Body of pancreas (tissue), 4 donors: ENCODE data around the gene GRK4. TPM values are rescaled to one million over a fixed set of nuclear protein-coding genes. Genes with fewer than 3 reads are reported as not detected.
"Not testable (repeated sequence)": the region's sequence is repeated elsewhere in the genome, so short reads cannot be mapped to it uniquely, and the experiment has no call there.

Source experiments
- ATAC-seq: fragments of 150-250 bp; one replicate; pipeline ENCODE4 v1.9.1; 2016
- DNase-seq, 4 donors: peaks; one replicate each; pipeline ENCODE4 v3.0.0-alpha.2; 2019
- H3K27ac ChIP-seq, 4 donors: fragments of 200-600 bp; sonication (generic); 1 replicate in 3 of 4; 2 replicates in 1 of 4; pipeline versions ENCODE4 v1.5.1 to v1.6.1; 2016 to 2019; ENCODE audit warnings: mild to moderate bottlenecking in 1 of 4, mixed read lengths in 1 of 4, moderate library complexity in 1 of 4
- H3K27me3 ChIP-seq, 2 donors: fragments of 200-600 bp; sonication (generic); one replicate each; pipeline ENCODE4 v1.6.0; 2016; ENCODE audit warnings: mild to moderate bottlenecking in 1 of 2
- H3K36me3 ChIP-seq, 2 donors: fragments of 200-600 bp; sonication (generic); replicated peaks in 1 of 2; 2 replicates each; pipeline ENCODE4 v1.5.1; 2016; ENCODE audit warnings: low read depth in 2 of 2; ENCODE audit not compliant: insufficient read depth in 1 of 2
- H3K4me1 ChIP-seq: fragments of 200-600 bp; sonication (generic); one replicate; pipeline ENCODE4 v1.6.0; 2016
- H3K4me3 ChIP-seq, 2 donors: fragments of 200-600 bp; sonication (generic); 1 replicate in 1 of 2; 2 replicates in 1 of 2; pipeline ENCODE4 v1.5.1; 2016 to 2019
- H3K9me3 ChIP-seq, 3 donors: fragments of 200-600 bp; sonication (generic); 1 replicate in 2 of 3; 2 replicates in 1 of 3; pipeline ENCODE4 v1.5.1; 2016
- CTCF ChIP-seq, 7 experiments: fragments of 450-650 bp in 4 of 7; fragments of 200-600 bp in 3 of 7; sonication (generic) in 3 of 7; IDR thresholded peaks; one replicate each; pipeline ENCODE4 v1.5.1; 2016 to 2019; ENCODE audit warnings: antibody characterized with exemption in 7 of 7
- POLR2A ChIP-seq, 3 donors: fragments of 450-650 bp; IDR thresholded peaks; one replicate each; pipeline ENCODE4 v1.6.1; 2016; ENCODE audit warnings: antibody characterized with exemption in 3 of 3, mild to moderate bottlenecking in 2 of 3
- WGBS, 2 donors: methylation state at CpG; one replicate each; pipeline ENCODE4 v1.1.5; 2017; 5-methylcytosine and 5-hydroxymethylcytosine counted together
- intact Hi-C: fragments of 100-400 bp; cut with DNase I; formaldehyde crosslinking; loops from one replicate; pipeline ENCODE4 v1.15.1; 2023
- total RNA-seq, 2 donors: library from RNA; depleted of rRNA; stranded (reverse); fragments of >200 nt; gene quantifications; one replicate each; pipeline ENCODE4 v1.1.0, GENCODE V29; 2016

GRK4 gene
- total RNA-seq, 2 donors from 2014 or later, result 6.5 to 14.5 TPM

GRCh38 chr4:2950221-2950989 is 13.0 kb upstream of the GRK4 start:
- Histone ChIP-seq H3K36me3 (peaks cover 24 to 52% of the 10 kb centered on the region in 2 donors), H3K4me3 (no peak overlapping the region), H3K4me1 (no peaks in the 10 kb centered on the region), H3K27me3 (no peaks in the 10 kb centered on the region), H3K9me3 (no peaks in the 10 kb centered on the region), H3K27ac (no peak overlapping the region)
- intact Hi-C loops, result no loop called here
- TF ChIP-seq CTCF (IDR thresholded peaks at IDR 0.05), result no peak
- TF ChIP-seq POLR2A (IDR thresholded peaks at IDR 0.05), result no peak
- no peak for ATAC-seq
- WGBS, 2 donors, result 89 to 92% methylated on average over 16 of the region's 16 CpGs
- no peak for DNase-seq

- intact Hi-C loops, result no loop called here
- no peaks in the 10 kb centered on the region for H3K27me3 ChIP-seq
- DNase-seq (no peak), ATAC-seq (no peak)
- H3K36me3 ChIP-seq, result peaks cover 22 to 41% of the 10 kb centered on the region in 2 donors
- TF ChIP-seq POLR2A (IDR thresholded peaks at IDR 0.05) (no peak), CTCF (IDR thresholded peaks at IDR 0.05) (no peak)
- no peak overlapping the region for H3K27ac ChIP-seq
- WGBS, 2 donors, result 65 to 76% methylated on average over 6 of the region's 6 CpGs
- H3K4me1 ChIP-seq, result no peaks in the 10 kb centered on the region
- no peaks in the 10 kb centered on the region for H3K9me3 ChIP-seq
- no peak overlapping the region for H3K4me3 ChIP-seq
Observed at GRCh38 chr4:2953496-2953895, 9.9 kb upstream of the GRK4 start.

DNA sequence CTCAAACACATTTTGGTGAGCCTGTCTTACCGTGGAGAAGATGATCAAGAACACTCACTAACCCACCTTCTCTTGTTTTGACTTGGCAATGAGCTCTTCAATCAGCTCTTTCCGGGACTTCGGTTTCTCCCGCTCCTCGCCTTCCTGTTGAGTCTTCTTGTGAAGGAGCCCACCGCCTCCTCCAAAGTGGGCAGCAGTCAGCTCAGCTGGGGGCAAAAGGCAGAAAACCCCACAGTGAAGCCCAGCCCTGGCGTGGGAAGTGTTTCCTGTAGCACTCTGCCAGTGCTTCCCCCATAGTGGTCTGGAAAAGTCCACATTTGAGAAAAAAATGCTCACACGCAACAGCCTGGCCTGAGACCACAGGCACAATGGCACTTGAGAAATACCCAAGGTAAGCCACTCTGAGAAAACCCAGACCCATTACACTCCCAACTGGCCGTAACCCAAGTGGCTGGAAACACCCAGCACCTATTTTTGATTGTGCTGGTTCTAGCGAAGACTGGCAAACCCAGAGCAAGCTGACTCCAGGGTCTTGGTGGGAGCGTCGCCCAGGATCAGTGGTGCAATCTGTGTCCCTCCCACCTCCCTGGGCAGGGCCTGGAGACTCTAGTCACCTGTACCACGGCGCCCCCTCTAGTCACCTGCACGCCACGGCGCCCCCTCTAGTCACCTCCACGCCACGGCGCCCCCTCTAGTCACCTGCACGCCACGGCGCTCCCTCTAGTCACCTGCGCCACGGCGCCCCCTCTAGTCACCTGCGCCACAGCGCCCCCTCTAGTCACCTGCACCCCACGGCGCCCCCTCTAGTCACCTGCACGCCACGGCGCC is 8.8 kb upstream of the GRK4 start:
- Histone ChIP-seq H3K4me3 (no peak overlapping the region), H3K9me3 (no peaks in the 10 kb centered on the region), H3K4me1 (no peaks in the 10 kb centered on the region), H3K27ac (no peak overlapping the region), H3K27me3 (no peaks in the 10 kb centered on the region), H3K36me3 (peaks cover 22 to 33% of the 10 kb centered on the region in 2 donors)
- no peak for DNase-seq
- ATAC-seq, result no peak
- 85 to 96% methylated on average over 28 to 30 of the region's 33 CpGs for WGBS, 2 donors
- intact Hi-C loops, result no loop called here
- TF ChIP-seq POLR2A (IDR thresholded peaks at IDR 0.05) (no peak), CTCF (IDR thresholded peaks at IDR 0.05) (no peak)

GRCh38 chr4:2955186-2956044 is 8.0 kb upstream of the GRK4 start:
- ATAC-seq, H3K4me1 ChIP-seq, H3K9me3 ChIP-seq, H3K27ac ChIP-seq, DNase-seq, H3K4me3 ChIP-seq, intact Hi-C loops, H3K27me3 ChIP-seq: not testable (repeated sequence)
- peaks cover 17 to 26% of the 10 kb centered on the region in 2 donors for H3K36me3 ChIP-seq
- WGBS, 2 donors, result 97% methylated on average over 11 to 24 of the region's 44 CpGs

GRCh38 chr4:2958446-2958845 is 4.9 kb upstream of the GRK4 start:
- intact Hi-C loops, result no loop called here
- 70 to 79% methylated on average over 9 of the region's 9 CpGs for WGBS, 2 donors
- no peaks in the 10 kb centered on the region for H3K9me3 ChIP-seq
- DNase-seq, result no peak
- H3K36me3 ChIP-seq, result peaks cover 8 to 13% of the 10 kb centered on the region in 2 donors
- no peak for ATAC-seq
- no peaks in the 10 kb centered on the region for H3K27me3 ChIP-seq
- peaks cover 11% of the 10 kb centered on the region for H3K4me1 ChIP-seq
- TF ChIP-seq CTCF (IDR thresholded peaks at IDR 0.05) (no peak), POLR2A (IDR thresholded peaks at IDR 0.05) (no peak)
- H3K4me3 ChIP-seq, result no peak overlapping the region
- no peak overlapping the region for H3K27ac ChIP-seq

- H3K27me3 ChIP-seq, H3K4me3 ChIP-seq, intact Hi-C loops, H3K9me3 ChIP-seq, DNase-seq, H3K27ac ChIP-seq, ATAC-seq: not testable (repeated sequence)
- H3K4me1 ChIP-seq, result peaks cover 24% of the 10 kb centered on the region
- peaks cover 8 to 13% of the 10 kb centered on the region in 2 donors for H3K36me3 ChIP-seq
- 93 to 96% methylated on average over 4 of the region's 4 CpGs for WGBS, 2 donors
Observed at GRCh38 chr4:2960450-2960849, 2.9 kb upstream of the GRK4 start.
